GM13977 (cell line): ENCODE data around the gene MEP1A.
"Not testable (repeated sequence)": the region's sequence is repeated elsewhere in the genome, so short reads cannot be mapped to it uniquely, and the experiment has no call there.

Experiments used
- DNase-seq: peaks from one replicate; pipeline ENCODE4 v3.0.0; 2012; ENCODE audit warnings: low spot score
- CTCF ChIP-seq: IDR thresholded peaks from 2 replicates; pipeline ENCODE4 v1.5.1; 2012; ENCODE audit warnings: mild to moderate bottlenecking, control low read depth; ENCODE audit not compliant: insufficient read depth; ENCODE audit errors: extremely low read depth, missing control alignments
- in situ Hi-C: fragments of 300-500 bp; cut with MboI; formaldehyde crosslinking; loops from one replicate; pipeline ENCODE4 v1.12.0; 2022; ENCODE audit warnings: low sequenced_read_pairs, low pct_unique_long_range_greater_than_20kb, mixed read lengths, inconsistent platforms; ENCODE audit not compliant: unreplicated experiment

Gene MEP1A

GRCh38 chr6:46793138-46793537 is at the start of gene MEP1A:
Gene MEP1A, plus strand, starts transcription at chr6:46793389. Its CDS starts 10 bp downstream, at chr6:46793399.
- no peak for TF ChIP-seq CTCF
- in situ Hi-C loops = no loop called here
- DNase-seq = no peak

GRCh38 chr6:46743425-46744158 is 49.6 kb upstream of the MEP1A start:
- in situ Hi-C loops = no loop called here
- TF ChIP-seq CTCF = no peak
- DNase-seq = no peak

GRCh38 chr6:46744159-46744725 is 48.9 kb upstream of the MEP1A start:
- in situ Hi-C loops, DNase-seq: not testable (repeated sequence)

- in situ Hi-C loops = no loop called here
- no peak for DNase-seq
- no peak for TF ChIP-seq CTCF
Observed at GRCh38 chr6:46745973-46746372, 47.2 kb upstream of the MEP1A start.

GRCh38 chr6:46746696-46747095 is 46.5 kb upstream of the MEP1A start, which contains the start of gene ANKRD66:
Gene ANKRD66, plus strand, starts transcription at chr6:46746933. Its CDS starts 5,016 bp downstream, at chr6:46751949.
- TF ChIP-seq CTCF = no peak
- no peak for DNase-seq
- in situ Hi-C loops = no loop called here

- DNase-seq = no peak
- in situ Hi-C loops = no loop called here
- TF ChIP-seq CTCF = no peak
Observed at GRCh38 chr6:46748940-46749503, 44.2 kb upstream of the MEP1A start.

- in situ Hi-C loops = no loop called here
- no peak for TF ChIP-seq CTCF
- no peak for DNase-seq
Observed at GRCh38 chr6:46749731-46750130, 43.5 kb upstream of the MEP1A start.
